A673 (cell line): Measurements from ENCODE around the gene GINS1. TPM values are rescaled to one million over a fixed set of nuclear protein-coding genes. Genes with fewer than 3 reads are reported as not detected.

Experiments
- BruUV-seq: library from RNA; stranded (reverse); fragments of 400-500 nt; replicated peaks from 2 replicates; lab custom pipeline; 2021; lab: Mats Ljungman, UMichigan
- CTCF ChIA-PET: fragments of 300-600 bp; sonication (Branson Sonifier 250); formaldehyde crosslinking; loops from one replicate; lab custom pipeline; 2022; ENCODE audit warnings: antibody characterized with exemption; lab: Charles Lee
- POLR2A ChIA-PET: fragments of 300-600 bp; sonication (Branson Sonifier 250); formaldehyde crosslinking; loops from one replicate; lab custom pipeline; 2022; ENCODE audit warnings: antibody characterized with exemption; ENCODE audit not compliant: low non-redundant PET; lab: Charles Lee
- DNase-seq: peaks from one replicate; pipeline ENCODE4 v3.0.0-alpha.2; 2015; ENCODE audit warnings: low spot score
- H3K27ac ChIP-seq: fragments of 200-600 bp; sonication (generic); 2 replicates; pipeline ENCODE4 v1.5.1; 2016; ENCODE audit warnings: mixed run types, low read depth, mild to moderate bottlenecking, mixed read lengths, antibody characterized with exemption, low read length; ENCODE audit not compliant: poor library complexity, severe bottlenecking
- H3K27me3 ChIP-seq: fragments of 200-600 bp; sonication (generic); replicated peaks from 2 replicates; pipeline ENCODE4 v1.6.1; 2017; ENCODE audit warnings: mixed run types, low read depth, mild to moderate bottlenecking, mixed read lengths, antibody characterized with exemption, low read length; ENCODE audit not compliant: insufficient read depth, poor library complexity
- H3K36me3 ChIP-seq: fragments of 200-600 bp; sonication (generic); 2 replicates; pipeline ENCODE4 v1.6.1; 2016; ENCODE audit warnings: mixed run types, mild to moderate bottlenecking, mixed read lengths, antibody characterized with exemption, low read length; ENCODE audit not compliant: insufficient read depth, poor library complexity, severe bottlenecking
- H3K4me1 ChIP-seq: fragments of 200-600 bp; sonication (generic); 2 replicates; pipeline ENCODE4 v1.6.1; 2017; ENCODE audit warnings: mixed run types, mild to moderate bottlenecking, mixed read lengths, antibody characterized with exemption, low read length; ENCODE audit not compliant: insufficient read depth, poor library complexity, severe bottlenecking
- H3K4me3 ChIP-seq: fragments of 200-600 bp; sonication (generic); 2 replicates; pipeline ENCODE4 v1.5.1; 2016; ENCODE audit warnings: low read depth, mixed run types, mild to moderate bottlenecking, mixed read lengths, low read length; ENCODE audit not compliant: poor library complexity, severe bottlenecking
- H3K9me3 ChIP-seq: fragments of 200-600 bp; sonication (generic); 2 replicates; pipeline ENCODE4 v1.6.1; 2016; ENCODE audit warnings: mixed run types, low read depth, mild to moderate bottlenecking, mixed read lengths, antibody characterized with exemption, low read length; ENCODE audit not compliant: poor library complexity, severe bottlenecking
- EZH2 ChIP-seq: fragments of 200-600 bp; sonication (generic); IDR thresholded peaks from 2 replicates; pipeline ENCODE4 v1.6.1; 2017; ENCODE audit warnings: borderline replicate concordance, low read depth, mild to moderate bottlenecking, mixed read lengths, antibody characterized with exemption, low read length; ENCODE audit not compliant: poor library complexity, severe bottlenecking
- intact Hi-C: fragments of 100-400 bp; cut with micrococcal nuclease; formaldehyde crosslinking; loops from one replicate; pipeline ENCODE4 v1.10.0; 2022; ENCODE audit not compliant: unreplicated experiment
- total RNA-seq: library from RNA; stranded (reverse); gene quantifications from 2 replicates; pipeline ENCODE4 v1.2.3, GENCODE V29; 2021
- TF ChIP-seq, protein P1 (sequence below): fragments of 300-800, 200-600 bp; sonication (generic); conservative IDR thresholded peaks from 2 replicates; pipeline ENCODE4 v1.5.1; 2017; ENCODE audit warnings: low read depth, mild to moderate bottlenecking, antibody characterized with exemption, low read length, moderate library complexity, mixed read lengths

The GINS1 gene
- total RNA-seq, 1 experiment from 2014 or later, result 62.6 TPM

DNA sequence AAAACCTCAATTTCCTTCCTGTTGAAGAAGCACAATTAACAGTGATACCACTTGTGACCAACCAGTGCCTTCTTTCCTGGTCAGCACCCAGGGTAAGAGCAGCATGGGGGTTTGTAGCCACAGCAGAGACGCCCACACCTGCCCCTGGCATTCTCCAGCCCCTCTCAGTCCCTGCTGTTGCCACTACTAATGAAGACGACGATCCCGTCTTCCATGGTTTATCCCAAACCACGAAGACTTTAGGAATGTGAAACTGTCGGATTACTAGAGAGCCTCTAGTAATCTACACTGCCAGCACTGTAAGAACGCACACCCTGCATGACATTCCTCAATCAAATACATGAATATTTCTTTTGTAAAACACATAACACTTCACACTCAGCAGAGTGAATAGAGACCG lies 60.0 kb downstream of the GINS1 start:
- Histone ChIP-seq H3K4me1 (no peaks in the 10 kb centered on the region), H3K27me3 (no peaks in the 10 kb centered on the region), H3K9me3 (no peaks in the 10 kb centered on the region), H3K4me3 (no peak overlapping the region), H3K27ac (no peak overlapping the region), H3K36me3 (peaks cover 62% of the 10 kb centered on the region)
- CTCF ChIA-PET, result no interaction called here
- POLR2A ChIA-PET, result no interaction called here
- TF ChIP-seq, protein P1, sequence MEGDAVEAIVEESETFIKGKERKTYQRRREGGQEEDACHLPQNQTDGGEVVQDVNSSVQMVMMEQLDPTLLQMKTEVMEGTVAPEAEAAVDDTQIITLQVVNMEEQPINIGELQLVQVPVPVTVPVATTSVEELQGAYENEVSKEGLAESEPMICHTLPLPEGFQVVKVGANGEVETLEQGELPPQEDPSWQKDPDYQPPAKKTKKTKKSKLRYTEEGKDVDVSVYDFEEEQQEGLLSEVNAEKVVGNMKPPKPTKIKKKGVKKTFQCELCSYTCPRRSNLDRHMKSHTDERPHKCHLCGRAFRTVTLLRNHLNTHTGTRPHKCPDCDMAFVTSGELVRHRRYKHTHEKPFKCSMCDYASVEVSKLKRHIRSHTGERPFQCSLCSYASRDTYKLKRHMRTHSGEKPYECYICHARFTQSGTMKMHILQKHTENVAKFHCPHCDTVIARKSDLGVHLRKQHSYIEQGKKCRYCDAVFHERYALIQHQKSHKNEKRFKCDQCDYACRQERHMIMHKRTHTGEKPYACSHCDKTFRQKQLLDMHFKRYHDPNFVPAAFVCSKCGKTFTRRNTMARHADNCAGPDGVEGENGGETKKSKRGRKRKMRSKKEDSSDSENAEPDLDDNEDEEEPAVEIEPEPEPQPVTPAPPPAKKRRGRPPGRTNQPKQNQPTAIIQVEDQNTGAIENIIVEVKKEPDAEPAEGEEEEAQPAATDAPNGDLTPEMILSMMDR, result no peak
- TF ChIP-seq EZH2, result no peak
- BruUV-seq, result no TSS peak
- DNase-seq, result no peak
- intact Hi-C loops, result loop anchor here (10.0 kb wide), 1 partner anchor 57 kb away; no protein-coding TSS in a partner anchor

DNA sequence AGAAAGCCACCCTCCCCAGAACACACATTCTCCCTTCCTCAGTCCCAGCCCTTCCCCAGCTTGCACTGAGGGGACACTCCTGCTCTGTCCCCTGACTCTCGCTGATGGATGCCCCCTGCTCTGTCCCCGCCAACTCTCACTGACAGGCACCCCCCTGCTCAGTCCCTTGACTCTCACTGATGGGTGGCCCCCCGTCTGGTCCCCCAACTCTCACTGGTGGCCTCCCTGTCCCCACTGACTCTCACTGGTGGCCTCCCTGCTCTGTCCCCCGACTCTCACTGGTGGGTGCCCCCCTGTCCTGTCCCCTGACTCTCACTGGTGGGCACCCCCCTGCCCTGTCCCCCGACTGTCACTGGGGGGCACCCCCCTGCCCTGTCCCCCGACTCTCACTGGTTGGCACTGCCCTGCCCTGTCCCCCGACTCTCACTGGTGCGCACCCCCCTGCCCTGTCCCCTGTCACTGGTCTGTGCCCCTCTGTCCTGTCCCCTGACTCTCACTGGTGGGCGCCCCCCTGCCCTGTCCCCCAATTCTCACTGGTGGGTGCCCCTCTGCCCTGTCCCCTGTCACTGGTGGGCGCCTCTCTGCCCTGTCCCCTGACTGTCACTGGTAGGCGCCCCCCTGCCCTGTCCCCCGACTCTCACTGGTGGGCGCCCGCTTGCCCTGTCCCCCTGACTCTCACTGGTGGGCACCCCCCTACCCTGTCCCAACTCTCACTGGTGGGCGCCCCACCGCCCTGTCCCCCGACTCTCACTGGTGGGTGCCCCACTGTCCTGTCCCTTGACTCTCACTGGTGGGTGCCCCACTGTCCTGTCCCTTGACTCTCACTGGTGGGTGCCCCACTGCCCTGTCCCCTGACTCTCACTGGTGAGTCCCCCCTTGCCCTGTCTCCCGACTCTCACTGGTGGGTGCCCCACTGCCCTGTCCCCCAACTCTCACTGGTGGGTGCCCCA lies 60.9 kb downstream of the GINS1 start:
- Histone ChIP-seq H3K4me3 (no peak overlapping the region), H3K27ac (no peak overlapping the region), H3K4me1 (no peaks in the 10 kb centered on the region), H3K9me3 (no peaks in the 10 kb centered on the region), H3K27me3 (no peaks in the 10 kb centered on the region), H3K36me3 (peaks cover 57% of the 10 kb centered on the region)
- no peak for TF ChIP-seq EZH2
- TF ChIP-seq, protein P1, result no peak
- no peak for DNase-seq
- CTCF ChIA-PET, result no interaction called here
- POLR2A ChIA-PET, result no interaction called here
- BruUV-seq, result no TSS peak
- intact Hi-C loops, result loop anchor here (10.0 kb wide), 1 partner anchor 56 kb away; no protein-coding TSS in a partner anchor

DNA sequence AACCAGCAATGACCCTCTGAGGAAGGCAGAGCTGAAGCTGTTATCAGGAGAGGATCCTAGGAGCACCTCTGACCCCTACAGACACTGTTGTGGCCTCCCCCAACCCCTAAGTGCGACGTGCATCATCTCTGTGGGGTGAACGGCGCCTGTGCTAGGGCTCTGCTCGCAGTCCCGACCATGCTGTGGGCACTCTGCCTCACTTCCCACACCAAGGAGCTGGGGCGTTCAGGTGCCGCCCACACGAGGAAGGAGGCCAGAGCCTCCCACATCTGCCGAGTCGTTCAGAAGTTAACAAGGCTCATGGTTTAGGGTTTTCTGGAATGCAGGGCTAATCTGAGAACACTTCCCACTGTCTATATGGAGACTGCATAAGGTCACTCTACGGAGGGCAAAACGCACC lies 62.1 kb downstream of the GINS1 start:
- no TSS peak for BruUV-seq
- no peaks in the 10 kb centered on the region for H3K4me1 ChIP-seq
- no peaks in the 10 kb centered on the region for H3K27me3 ChIP-seq
- no peaks in the 10 kb centered on the region for H3K9me3 ChIP-seq
- TF ChIP-seq, protein P1, result no peak
- no peak for TF ChIP-seq EZH2
- H3K4me3 ChIP-seq, result no peak overlapping the region
- H3K36me3 ChIP-seq, result peaks cover 48% of the 10 kb centered on the region
- intact Hi-C loops, result loop anchor here (10.0 kb wide), 1 partner anchor 55 kb away; no protein-coding TSS in a partner anchor
- no peak overlapping the region for H3K27ac ChIP-seq
- DNase-seq, result no peak
- ChIA-PET CTCF (no interaction called here), POLR2A (no interaction called here)
